SKM-1 treated with dmso at 0.1 percent for 144 hours (cell line): ENCODE measurements around the gene PLET1.

ENCODE experiments used
- DNase-seq: peaks from one replicate; lab custom pipeline; 2025; ENCODE audit not compliant: unreplicated experiment; lab: John Stamatoyannopoulos, UW

The PLET1 gene

DNA sequence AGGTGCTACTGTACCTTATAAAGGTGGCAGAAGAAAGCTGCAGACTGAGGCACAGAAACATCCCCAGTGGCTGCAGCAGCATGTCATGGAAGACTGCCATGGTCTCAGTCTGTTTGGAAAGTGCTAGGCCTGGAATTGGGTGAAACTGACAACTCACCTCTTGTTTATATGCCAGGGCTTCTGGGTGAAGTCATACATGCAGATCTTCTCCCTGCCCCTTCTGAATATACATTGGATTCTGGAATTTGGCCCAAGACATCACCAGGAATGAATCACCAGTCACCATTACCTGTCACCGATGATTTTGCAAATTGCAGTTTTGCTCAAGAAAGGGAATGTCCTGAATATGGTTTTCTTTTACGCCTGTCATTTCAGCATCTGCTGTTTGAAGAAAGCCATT is at the start of gene PLET1:
Gene PLET1 (minus strand): TSS at position 371 of the 400 bp plus-strand sequence. CDS start 271 bp downstream, at position 100.
- no peak for DNase-seq

DNA sequence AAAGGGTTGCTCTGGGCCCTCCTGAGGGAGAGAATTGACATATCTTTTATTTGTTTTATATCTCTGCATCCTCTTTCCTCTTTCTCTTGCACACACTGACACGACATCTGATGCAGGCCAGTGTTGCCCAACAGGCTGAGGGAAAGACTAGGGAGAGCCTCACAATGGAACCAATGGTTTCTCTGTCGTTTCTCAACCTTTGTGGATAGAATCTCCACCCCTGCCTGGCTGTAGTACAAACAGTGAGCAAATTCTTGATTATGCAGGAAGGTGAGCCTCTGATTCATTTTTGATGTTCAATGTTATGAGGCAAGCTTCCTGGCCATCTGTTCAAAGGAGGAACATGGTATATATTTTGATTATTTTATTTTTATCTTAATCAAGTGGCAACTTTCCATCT is 49.8 kb upstream of the PLET1 start:
- peak; percentile 10 for DNase-seq

GRCh38 chr11:112308651-112309050 is 48.0 kb upstream of the PLET1 start:
- no peak for DNase-seq

DNA sequence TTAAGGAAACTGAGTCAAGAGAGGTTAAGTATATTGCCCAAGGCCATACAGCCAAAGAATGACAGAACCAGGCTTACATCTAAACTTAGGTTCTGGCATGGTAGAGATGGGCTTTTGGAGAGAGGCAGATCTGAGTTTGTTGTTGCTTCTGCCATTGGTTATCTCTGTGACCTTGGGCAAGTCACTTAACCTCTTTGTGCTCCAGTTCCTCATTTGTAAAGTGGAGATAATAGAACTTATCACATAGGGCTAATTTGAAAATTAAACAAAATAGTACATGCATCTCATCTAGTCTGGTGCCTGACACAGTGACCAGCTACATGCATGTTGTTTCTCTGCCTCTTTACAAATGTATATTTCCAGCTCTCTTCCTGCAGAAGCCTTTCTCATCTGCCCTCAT is 47.0 kb upstream of the PLET1 start:
- no peak for DNase-seq

DNA sequence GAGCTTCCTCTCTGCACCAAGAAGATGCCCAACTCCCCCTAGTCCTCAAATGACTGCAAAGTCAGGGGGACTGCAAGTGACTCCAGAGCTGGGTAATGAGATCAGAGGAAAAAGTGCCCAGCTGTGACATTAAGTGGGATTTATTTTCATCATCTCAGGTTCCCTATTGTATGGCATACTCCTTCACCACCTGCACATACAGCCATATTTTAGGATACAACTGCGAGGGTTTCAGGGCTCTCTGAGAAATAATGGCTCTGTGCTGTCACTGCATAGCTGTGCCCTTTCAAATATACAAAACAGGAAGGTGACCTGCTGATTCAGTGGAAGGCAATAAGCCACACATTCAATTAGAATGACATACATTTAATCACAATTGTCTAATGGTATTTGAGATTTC is 45.6 kb upstream of the PLET1 start:
- DNase-seq = no peak

GRCh38 chr11:112304914-112305313 is 44.3 kb upstream of the PLET1 start:
- DNase-seq = no peak

DNA sequence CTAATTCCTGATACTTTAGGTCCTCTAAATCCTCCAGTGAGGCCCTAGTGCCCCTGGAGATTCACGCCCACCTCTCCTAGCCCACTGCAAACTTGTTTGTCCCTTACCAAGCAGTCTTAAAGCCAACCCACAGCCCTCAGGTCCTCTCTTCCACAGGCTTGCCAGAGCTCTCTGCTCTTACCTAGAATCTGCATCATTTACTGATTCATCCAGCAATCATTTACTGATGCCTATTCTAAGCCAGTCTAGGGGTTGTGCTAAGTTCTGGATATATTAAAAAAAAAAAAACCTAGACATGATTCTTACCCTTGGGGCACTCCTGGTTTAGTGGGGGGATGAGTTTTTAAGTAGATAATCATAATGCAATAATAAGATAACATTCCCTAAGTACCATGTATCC is 43.0 kb upstream of the PLET1 start:
- DNase-seq = no peak

DNA sequence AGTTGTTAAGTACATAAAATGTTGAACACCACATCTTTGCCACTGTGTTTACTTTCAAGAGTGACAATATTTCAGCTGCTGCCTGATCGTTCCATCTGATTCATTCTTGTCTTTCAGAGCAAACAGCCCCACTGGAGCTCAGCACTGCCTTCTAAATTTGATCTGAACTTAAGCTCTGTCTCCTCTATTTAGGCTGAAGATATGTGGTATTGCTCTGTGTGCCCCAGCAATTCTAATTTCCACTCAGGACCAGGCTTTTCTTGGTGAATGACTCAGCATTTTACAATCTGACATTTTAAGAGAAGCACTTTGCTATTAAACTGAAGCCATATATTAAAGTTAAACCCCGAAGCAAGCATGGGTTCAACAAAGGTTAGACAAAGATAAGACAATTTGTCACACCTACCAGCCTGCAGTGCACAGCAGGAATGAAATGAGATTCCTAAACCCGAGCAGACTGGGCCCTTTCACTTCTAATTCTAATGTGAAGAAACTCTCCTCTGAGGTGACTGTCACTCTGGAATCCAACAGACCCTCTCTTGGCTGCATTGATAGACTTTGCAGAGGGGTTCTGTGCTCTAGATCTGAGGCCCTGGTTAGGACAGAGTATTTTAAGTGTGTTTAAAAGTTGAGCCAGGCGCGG is 41.7 kb upstream of the PLET1 start:
- no peak for DNase-seq

GRCh38 chr11:112300094-112300786 is 39.6 kb upstream of the PLET1 start:
- no peak for DNase-seq

DNA sequence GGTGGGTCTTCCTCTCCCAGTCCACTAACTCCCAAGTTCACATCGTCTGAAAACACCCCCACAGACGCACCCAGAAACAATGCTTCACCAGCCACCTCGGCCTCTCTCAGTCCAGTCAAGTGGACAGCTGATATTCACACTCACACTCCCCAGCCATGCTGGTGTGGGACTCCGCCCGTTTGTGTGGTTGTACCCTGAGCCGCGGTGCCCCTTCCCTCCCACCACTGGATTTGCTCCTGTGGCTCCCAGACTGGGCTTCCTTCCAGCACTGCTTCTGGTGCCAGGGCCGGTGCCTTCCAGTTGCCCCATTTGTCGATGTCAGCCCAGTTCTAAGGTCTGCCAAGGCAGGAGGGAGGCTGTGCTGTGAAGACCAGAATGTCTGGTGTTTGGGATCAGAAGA is 37.9 kb upstream of the PLET1 start:
- no peak for DNase-seq

DNA sequence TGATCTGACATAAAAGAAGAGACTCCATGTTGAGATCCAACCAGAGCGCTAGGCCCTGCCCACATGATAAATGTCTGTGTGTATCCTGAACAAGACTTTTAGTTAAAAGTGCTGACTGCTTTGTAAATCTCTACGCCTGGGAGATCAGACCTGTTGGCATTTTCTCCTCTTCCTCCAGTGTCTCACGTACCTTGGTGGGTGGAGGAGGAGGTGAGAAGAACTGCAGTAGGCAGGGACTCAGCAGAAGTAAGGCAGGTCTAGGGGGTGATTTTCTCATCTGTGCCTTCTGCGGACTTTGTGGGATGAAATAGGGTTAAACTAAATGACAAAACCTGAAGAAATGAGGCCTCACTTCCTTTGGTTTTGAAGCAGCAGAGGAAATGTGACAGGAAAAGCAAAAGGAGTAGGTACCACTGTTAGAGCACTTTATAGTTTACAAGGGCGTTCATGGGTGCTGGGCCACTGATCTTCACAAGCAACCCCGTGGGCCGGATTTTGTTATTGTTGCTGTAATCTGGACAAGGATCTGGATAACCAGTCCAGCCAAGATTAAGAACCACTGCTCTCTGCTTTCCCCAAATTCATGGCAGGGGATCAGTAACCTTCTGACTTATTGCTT is 36.7 kb upstream of the PLET1 start:
- DNase-seq = no peak

- DNase-seq = no peak
Measured at GRCh38 chr11:112296044-112296443, 35.4 kb upstream of the PLET1 start.

DNA sequence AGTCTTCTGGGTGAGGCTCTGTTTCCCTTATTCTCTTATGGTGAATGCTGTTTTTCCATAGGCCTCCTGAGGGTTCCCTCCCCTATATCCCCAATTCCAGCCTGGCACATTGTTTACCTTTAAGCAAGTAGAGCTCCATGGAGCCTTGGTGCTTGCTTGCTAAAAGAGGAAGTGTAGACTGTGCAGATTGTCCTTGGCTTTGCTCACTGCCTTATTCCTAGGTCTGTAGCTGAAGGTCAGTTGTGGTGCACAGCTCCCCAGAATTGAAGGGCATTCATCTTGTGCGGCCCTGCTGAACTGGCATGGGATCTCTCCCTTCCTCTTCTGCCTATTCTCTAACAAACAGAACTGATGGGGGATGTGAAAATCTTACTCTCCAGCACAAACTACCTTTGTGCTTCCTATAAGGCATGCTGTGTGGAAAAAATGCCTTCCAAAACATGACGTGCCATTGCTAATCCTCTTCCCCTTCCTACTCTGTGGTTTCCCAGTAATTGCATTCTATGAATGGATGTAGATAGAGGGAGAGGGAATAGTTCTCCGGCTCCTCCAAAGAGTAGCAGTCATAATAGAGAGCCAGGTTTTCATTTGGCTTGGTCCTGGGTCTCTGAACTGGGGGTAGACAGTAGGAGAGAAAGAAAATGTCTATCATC is 34.2 kb upstream of the PLET1 start:
- DNase-seq = peak; percentile 27

DNA sequence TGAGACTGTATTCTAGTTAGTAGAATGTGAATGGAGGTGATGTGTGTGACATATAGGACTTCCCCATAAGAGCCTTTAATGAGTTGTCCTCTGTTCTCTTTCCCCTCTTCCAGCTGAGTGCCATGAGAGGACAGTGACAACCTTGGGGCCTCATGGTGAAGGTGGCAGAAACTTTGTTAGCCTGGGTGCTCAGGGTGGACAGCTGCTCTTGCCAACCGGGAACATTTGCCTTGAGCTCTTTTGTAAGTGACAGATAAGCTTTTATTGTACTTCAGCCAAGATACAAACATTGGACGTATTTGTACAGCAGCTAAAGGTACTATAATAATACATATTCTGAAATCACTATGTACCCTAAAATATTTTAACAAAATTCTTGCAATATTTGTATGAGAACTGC is 33.0 kb upstream of the PLET1 start:
- DNase-seq = no peak

DNA sequence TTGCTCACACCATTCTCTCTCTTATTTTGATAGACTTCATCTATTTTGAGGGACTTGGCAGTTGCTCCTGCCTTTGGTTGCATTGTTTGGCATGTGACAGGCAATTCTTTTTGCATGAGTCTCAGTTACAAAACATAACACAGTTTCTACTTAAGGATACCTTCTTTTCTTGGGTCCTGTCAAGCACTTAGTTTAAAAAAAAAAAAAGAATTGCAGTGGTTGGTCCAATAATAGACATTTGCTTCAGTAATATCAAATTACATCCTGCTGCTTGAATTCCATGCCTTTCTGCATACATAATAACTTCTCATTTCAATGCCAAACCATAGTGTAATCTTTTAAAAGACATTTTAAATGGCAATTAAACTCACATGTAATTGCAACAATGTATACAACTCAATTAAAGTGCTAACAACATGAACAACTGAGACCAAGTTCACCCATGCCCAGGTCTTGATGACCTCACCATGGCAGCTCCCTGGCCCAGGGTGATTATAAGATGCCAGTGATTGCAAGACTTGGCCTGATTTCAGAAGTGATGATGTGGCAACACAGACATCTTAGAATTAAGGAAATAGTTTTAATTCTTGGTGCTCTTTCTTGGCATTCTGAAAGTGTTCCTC is 32.2 kb upstream of the PLET1 start:
- no peak for DNase-seq

- no peak for DNase-seq
Measured at GRCh38 chr11:112292188-112292587, 31.5 kb upstream of the PLET1 start.

GRCh38 chr11:112291191-112291590 is 30.5 kb upstream of the PLET1 start:
- no peak for DNase-seq

- DNase-seq = no peak
Measured at GRCh38 chr11:112290493-112290850, 29.8 kb upstream of the PLET1 start.

DNA sequence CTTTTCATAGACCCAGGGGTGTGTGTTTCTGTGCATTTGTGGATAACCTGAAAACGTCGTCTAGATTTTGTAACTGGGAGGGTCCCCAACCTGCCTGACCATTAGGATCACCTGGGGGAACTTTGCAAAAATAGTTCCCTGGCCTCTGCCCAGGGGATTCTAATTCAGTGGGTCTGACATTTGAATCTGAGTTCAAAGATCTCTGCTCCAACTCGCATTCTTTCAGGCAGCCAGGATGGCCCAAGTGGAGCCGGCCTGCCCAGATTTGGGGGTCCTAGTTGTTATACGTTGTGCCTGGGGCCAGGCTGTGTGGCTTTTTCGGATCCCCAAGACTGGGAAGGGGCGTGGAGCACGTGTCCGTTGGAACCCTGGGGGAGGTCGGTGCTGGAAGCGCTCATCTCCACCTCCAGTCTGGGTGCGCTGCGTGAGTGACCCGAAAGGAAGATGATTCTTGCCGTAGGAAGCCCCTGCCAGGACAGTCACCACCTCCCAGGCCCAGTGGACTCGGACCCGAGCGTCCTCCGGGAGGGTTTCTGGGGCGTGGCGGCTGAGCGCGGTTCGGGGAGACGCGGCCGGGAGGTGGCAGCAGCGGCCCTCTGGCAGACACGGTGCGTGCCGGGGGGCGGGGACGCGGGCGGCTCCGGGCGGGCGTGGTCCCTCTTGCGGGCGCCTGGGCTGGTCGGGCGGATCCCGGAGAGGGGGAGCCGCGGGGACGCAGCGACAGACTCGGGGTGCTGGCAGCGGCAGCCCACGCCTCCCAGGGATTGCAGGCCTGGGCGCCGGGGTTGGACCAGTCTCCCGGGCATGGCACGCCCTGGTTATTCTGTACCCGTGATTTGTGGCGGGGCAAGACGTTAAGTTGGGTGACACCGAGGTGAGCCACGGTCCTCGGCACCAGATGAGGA is 29.2 kb upstream of the PLET1 start:
- DNase-seq = peak; percentile 40

GRCh38 chr11:112288021-112288420 is 27.4 kb upstream of the PLET1 start:
- no peak for DNase-seq
